Activated CD4-positive, alpha-beta T cell treated with anti-CD3 and anti-CD28 coated beads, Interleukin-2, amount 50 U/mL, for 24 hours (primary cell): Measurements from ENCODE around the gene FTH1.

Source experiments
- DNase-seq, 2 donors: peaks; one replicate each; pipeline ENCODE4 v3.0.0-alpha.2; 2020; ENCODE audit warnings: low read depth in 1 of 2, low spot score in 1 of 2

The FTH1 gene

DNA sequence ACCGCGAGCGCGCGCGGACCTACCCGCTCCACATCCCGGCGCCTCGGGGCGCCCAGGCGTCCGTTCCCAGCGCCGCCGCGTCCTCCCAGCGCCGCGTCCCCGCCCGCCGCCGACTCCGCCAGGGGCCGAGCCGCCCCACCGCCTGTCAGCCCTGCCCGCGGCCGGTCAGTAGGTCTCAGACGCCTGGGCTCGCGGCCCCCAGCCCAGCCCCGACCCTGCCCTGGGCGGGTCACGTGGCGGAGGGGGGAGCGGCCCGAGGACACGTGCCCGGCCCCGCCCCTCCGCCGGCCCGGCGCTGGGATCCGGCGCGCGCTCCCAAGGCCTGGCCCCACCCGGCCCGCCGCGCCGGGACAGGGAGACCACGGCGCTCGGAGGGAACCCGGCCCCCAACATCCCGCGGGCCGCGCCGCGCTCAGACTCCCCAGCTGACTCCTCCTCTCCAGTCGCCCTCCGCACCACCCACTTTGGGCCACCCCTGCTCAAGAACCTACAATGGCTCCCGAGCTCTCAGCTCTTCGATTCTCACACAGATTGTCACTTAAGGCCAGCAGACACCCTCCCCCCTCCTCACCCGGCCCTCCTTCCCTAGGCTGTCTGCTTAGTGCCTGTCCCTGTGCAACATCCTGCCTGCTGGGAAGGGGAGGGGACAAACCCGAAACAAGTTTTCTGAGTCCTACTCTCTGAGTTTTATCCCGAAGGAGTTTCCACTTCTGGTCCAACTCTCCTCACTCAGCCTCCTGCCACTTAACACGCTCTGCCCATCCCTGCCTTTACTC is 49.9 kb downstream of the FTH1 start, which contains the start of gene RAB3IL1:
Gene RAB3IL1 (minus strand): TSS at position 233 of the 776 bp plus-strand sequence. CDS start 199 bp downstream, at position 34.
- no peak for DNase-seq

- no peak for DNase-seq
These were observed 50.6 kb downstream of the FTH1 start for GRCh38 chr11:61916737-61917333.

DNA sequence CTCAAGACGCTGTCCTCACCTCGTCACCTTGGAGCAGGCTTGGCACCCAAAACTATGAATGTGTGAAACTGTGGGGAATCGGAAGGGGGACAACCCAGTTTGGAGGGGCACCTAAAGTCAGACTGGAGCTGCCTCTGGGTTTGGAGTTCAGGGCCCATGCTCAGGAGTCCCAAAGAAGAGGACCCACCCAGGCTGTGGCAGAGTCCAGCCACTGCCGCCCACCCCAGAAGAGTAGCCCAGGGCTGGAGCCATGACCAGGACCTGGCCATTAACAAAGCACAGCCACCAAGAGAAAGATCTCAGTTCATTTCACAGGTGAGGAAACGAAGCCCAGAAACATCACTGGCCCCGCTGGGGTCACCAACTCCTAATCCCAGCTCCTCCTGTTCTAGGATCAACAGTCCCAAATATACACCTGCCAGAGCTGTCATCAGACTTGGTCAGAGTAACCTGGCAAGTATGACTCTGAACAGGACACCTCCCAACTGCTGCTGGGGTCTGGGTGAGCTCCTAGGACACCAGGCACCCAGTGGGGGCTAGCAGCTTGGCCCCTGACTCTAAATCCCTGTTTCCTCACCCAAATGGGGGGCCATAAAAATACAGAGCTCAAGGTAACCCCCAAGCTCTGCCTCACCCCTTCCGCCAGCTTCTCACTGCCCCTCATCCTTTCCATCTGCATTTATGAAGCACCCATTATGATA is 52.8 kb downstream of the FTH1 start:
- DNase-seq = no peak
